SKM-1 treated with dmso at 0.1 percent for 144 hours (cell line): ENCODE measurements around the gene ID1.
"Not testable (repeated sequence)": the region's sequence is repeated elsewhere in the genome, so short reads cannot be mapped to it uniquely, and the experiment has no call there.

Source experiments
- DNase-seq: peaks from one replicate; lab custom pipeline; 2025; ENCODE audit not compliant: unreplicated experiment; lab: John Stamatoyannopoulos, UW

The ID1 gene

GRCh38 chr20:31597481-31597855 is 7.6 kb upstream of the ID1 start:
- DNase-seq, result no peak

- DNase-seq, result no peak
Measured at GRCh38 chr20:31602431-31602778, 2.7 kb upstream of the ID1 start.

GRCh38 chr20:31602779-31603441 is 2.2 kb upstream of the ID1 start:
- peak; percentile 88 for DNase-seq

- peak; percentile 92 for DNase-seq
Measured at GRCh38 chr20:31603822-31604566, 1.1 kb upstream of the ID1 start.

- DNase-seq, result no peak
Measured at GRCh38 chr20:31604567-31605030, 490 bp upstream of the ID1 start.

GRCh38 chr20:31605902-31606803 is 1.1 kb downstream of the ID1 start:
- DNase-seq, result no peak

GRCh38 chr20:31606804-31607639 is 1.9 kb downstream of the ID1 start:
- peak; percentile 35 for DNase-seq

GRCh38 chr20:31607640-31608250 is 2.7 kb downstream of the ID1 start:
- DNase-seq, result no peak

- peak; percentile 21 for DNase-seq
Measured at GRCh38 chr20:31608251-31608945, 3.3 kb downstream of the ID1 start.

GRCh38 chr20:31612271-31612640 is 7.2 kb downstream of the ID1 start:
- not testable (repeated sequence) for DNase-seq

- no peak for DNase-seq
Measured at GRCh38 chr20:31615416-31615815, 10.3 kb downstream of the ID1 start.

- DNase-seq, result peak; percentile 91
Measured at GRCh38 chr20:31617432-31618104, 12.5 kb downstream of the ID1 start.

- no peak for DNase-seq
Measured at GRCh38 chr20:31620246-31620645, 15.2 kb downstream of the ID1 start.

- DNase-seq, result not testable (repeated sequence)
Measured at GRCh38 chr20:31623123-31623505, 18.0 kb downstream of the ID1 start.

GRCh38 chr20:31626534-31626933 is 21.4 kb downstream of the ID1 start:
- DNase-seq, result not testable (repeated sequence)

- not testable (repeated sequence) for DNase-seq
Measured at GRCh38 chr20:31628057-31628456, 23.0 kb downstream of the ID1 start.

GRCh38 chr20:31630187-31630790 is 25.2 kb downstream of the ID1 start:
- DNase-seq, result no peak

GRCh38 chr20:31632548-31633338 is 27.7 kb downstream of the ID1 start:
- no peak for DNase-seq
